Amniotic epithelial cell (primary cell): ENCODE data around the gene ESYT3.
A peak's percentile ranks its signal among the peaks of the same experiment; 100 is the strongest.
"Not testable (repeated sequence)": the region's sequence is repeated elsewhere in the genome, so short reads cannot be mapped to it uniquely, and the experiment has no call there.

Experiments
- DNase-seq: peaks from one replicate; pipeline ENCODE4 v3.0.0-alpha.2; 2010; ENCODE audit warnings: low read depth

ESYT3 gene

DNA sequence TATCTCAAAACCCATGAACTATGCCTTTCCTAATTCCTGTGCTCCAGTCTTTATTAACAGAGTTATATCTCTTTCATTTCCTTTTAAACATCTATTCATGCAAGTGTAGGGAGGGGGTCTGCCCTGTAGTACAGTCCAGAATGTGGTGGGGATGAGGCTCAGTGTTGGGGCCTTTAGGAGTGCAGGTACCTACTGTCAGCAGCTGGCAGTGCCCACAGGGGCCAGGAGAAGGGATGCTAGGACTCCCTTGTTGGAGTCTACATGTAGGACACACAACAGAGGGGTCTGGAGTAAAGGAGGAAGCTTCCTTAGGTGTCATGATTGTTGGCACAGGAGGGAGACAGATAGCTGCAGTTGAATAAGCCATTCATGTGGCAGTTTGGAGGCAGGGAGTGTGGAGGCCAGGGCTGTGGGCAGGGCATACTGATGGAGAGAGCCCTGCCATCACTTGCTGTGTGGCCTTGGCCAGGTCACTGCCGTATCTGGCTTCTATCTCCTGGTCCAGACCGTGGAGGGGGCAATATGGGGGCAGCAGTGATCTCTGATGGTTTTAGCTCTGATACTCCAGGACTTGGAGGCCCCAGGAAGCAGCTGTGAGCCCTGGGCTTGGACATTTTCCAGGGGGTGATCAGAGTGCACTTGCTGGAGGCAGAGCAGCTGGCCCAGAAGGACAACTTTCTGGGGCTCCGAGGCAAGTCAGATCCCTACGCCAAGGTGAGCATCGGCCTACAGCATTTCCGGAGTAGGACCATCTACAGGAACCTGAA is 29.5 kb downstream of the ESYT3 start:
- DNase-seq, result no peak

DNA sequence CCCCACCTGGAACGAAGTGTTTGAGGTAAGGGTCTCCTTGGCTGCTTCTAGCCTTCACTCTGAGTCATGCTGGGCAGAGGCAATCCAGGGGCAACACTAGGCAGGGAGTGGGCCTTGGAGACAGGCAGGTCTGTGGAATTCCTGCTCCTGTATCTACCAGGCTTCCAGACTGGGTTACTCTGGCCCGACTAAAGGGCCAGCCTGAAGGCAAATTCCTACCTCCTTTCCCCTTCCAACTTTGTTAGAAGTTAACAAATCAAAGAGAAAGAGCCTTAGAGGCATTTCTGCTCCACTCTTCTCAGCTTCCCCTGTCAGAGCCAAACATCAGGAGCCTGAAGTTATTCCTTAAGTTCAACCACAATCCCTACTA is 30.1 kb downstream of the ESYT3 start:
- DNase-seq, result no peak

DNA sequence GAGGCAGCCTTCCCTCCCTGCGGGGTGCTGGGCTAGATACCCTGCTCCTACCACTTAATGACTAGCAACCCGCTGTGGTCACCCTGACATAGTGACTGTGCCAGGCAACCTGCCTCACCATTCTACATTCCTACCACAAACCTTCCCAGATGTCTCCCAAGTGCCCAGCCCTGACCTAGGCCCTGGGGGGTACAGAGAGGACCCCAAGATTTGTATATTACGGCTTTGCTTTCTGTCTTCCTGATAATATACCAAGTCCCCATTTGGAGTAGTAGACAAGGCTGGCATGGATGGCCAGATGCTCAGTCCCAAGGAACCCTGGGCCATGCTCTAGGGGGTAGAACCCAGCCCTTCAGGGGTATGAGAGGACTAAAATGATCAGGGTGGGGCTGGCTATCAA is 31.0 kb downstream of the ESYT3 start:
- no peak for DNase-seq

DNA sequence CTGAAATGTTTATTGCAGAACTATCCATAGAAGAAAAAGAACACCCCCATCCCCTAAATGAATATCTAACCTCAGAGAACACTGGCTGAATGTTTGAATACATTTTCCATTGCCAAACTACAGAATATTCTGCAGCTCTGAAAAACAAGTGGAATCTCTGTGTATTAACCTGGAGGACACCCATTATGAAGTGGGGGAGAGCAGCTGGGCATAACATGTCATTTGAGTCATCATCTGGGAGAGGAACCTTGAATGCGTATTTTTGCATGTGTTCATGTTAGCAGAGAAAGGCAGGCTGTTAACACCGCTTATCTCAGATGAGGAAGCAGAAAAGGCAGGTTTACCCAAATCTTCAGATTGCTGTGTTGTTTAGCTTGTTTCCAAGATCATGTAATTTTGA is 31.5 kb downstream of the ESYT3 start:
- peak; percentile 81 for DNase-seq

DNA sequence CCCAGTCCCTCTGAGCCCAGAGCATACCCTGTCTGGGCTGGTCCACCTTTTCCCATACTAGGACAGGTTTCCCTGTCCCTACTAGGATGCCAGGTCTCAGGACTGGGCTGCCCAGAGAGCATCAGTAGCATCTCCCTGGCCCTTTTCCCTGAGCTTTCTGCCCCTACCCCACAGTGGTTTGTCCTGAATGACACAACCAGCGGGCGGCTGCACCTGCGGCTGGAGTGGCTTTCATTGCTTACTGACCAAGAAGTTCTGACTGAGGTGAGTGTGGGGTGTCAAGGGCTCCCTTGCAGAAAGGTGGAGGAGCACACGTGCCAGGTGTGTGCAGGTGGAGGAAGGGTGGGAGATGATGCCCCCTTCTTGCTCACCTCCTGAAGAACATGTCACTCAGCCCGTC is 33.5 kb downstream of the ESYT3 start:
- DNase-seq, result no peak

DNA sequence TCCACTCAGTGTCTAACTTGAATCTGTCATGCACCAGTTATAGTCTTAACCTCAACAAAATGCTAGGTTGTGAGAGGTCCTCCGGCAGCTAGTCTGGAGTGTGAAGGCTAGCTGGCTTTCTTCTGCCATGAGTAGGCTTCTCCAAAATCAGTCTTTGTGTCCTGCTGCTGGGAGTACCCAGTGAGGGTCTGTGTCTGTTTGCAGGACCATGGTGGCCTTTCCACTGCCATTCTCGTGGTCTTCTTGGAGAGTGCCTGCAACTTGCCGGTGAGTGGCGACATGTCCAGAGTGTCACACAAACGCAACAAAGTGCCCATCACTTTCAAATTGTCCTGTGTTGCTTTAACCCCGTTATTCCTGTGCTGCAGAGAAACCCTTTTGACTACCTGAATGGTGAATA is 34.0 kb downstream of the ESYT3 start:
- no peak for DNase-seq

DNA sequence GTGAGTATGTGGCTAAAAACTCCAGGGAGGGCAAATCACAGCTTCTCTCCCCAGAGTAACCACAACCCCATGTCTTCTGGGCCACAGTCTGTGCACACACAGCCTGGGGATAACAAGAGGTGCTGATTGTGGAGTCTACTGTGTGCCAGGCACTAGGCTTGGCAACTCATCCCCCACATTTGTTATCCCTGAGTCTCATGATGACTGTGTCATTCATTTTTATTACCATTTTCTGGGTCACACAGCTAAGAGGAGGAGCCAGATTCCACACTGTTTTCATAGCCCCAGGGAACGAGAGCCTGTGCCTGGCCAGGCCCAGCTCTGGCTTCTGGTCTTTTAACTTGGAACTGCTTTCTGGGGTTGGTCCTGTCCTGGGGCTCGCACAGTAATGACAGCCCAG is 34.5 kb downstream of the ESYT3 start:
- DNase-seq, result peak; percentile 76

DNA sequence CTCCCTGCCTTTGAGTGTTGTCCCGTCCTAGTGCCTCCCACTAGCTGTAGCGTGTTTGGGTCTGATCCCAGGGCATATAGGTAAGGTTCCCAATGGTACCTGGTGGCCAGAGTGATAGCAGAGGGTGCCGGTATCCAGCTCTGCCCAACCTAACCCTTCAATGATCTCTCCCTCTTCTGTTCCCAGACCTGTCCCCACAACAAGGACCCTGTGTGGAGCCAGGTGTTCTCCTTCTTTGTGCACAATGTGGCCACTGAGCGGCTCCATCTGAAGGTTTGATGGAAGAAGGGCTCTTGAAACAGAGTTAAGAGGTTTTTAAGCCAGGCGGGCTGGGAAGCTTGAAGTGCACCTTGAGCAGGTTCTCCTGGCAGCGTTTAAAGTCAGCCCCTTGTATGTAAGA is 35.5 kb downstream of the ESYT3 start:
- no peak for DNase-seq

DNA sequence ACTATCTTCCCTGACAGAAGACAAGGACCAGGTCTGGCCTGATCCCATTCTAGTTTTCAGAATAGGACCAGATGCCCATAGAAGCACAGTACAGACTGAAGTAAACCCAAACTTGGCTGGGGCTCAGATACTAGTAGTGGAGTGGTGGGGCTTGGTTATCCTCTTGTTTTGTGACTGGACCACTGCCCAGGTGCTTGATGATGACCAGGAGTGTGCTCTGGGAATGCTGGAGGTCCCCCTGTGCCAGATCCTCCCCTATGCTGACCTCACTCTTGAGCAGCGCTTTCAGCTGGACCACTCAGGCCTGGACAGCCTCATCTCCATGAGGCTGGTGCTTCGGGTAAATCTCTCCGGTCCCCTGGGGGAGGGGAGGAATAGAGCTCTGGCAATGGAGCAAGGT is 36.3 kb downstream of the ESYT3 start:
- no peak for DNase-seq

DNA sequence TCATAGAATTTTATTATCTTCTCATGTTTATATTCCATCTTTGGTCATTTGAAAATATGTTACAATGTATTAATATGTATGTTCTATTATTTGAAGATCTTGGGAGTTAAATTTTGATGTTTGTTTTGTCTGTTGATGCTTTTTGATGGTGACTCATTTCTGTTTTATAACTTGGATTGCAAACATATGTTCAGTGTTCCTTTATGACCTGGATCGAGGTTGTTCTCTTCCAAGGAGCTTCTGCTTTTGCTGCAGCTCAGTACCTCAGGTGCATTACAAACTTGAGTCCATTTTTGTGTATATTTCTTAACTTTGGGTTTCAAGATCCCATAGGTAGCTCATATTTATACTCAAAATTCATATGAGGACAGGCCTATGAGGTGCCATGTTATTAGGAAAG is 37.1 kb downstream of the ESYT3 start:
- no peak for DNase-seq

DNA sequence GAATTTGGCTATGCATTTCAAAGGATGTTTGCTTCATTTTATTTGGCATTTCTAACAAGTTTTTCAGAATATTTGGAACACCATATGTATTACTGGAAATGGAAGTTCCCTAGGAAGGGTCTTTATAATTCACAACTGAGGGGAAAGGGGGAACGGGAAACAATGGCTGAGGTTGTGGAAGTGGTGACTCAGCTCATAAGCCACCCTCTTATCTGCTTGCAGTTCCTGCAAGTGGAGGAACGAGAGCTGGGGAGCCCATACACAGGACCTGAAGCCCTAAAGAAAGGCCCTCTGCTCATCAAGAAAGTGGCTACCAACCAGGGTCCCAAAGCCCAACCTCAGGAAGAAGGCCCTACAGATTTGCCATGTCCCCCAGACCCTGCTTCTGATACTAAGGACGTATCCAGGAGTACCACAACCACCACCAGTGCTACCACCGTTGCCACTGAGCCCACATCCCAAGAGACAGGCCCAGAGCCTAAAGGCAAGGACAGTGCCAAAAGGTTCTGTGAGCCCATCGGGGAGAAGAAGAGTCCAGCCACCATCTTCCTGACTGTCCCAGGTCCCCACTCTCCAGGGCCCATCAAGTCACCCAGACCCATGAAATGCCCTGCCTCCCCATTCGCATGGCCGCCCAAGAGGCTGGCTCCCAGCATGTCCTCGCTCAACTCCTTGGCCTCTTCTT is 37.9 kb downstream of the ESYT3 start:
- no peak for DNase-seq

DNA sequence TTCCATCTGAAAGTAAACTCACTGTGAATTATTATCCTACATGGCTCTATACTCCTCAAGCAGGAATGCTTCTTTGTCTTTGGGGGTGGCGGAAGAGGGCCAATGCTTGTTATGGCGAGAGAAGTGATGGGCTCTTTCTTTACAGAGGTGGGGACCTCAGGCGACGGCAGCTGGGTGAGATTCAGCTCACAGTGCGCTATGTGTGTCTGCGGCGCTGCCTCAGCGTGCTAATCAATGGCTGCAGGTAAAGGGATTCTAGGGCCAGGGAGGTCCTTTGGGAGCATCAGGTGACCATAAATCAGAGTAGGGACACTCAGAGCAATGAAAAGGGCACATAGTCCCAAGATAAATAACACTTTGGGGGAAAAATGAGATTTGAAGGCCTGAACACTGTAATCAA is 39.0 kb downstream of the ESYT3 start:
- DNase-seq, result no peak

DNA sequence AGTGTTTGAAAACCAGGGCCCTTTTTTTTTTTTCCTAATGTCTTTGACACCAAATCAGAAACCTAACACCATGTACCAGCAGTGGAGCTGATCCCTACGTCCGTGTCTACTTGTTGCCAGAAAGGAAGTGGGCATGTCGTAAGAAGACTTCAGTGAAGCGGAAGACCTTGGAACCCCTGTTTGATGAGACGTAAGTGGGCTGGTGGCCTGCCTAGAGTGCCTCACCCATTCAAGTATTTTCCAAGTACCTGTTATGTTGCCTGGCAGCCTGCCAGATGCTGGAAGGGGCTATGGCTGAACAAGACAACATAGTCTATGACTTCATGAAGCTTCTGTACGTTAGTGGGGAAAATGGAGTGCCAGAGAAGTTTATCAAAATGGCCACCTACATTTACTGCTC is 39.7 kb downstream of the ESYT3 start:
- DNase-seq, result no peak

DNA sequence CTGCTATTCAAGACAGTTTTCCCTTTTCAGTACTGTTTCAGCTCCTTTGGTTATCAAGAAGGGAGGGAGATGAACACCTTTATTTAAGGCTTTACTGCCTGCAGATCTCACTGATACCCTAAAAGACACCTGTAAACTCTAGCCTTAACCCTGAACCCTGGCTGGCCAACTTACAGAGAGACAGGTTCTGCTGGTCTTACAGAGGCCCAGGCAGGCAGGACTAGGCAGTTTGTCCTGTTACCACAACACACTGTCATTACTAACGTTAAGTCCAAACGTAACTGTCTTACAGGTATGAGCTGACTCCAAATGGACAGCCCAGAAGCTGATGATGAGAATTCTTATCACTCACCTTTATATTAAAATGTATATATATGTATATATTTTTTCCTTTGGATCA is 42.1 kb downstream of the ESYT3 start:
- DNase-seq, result no peak

DNA sequence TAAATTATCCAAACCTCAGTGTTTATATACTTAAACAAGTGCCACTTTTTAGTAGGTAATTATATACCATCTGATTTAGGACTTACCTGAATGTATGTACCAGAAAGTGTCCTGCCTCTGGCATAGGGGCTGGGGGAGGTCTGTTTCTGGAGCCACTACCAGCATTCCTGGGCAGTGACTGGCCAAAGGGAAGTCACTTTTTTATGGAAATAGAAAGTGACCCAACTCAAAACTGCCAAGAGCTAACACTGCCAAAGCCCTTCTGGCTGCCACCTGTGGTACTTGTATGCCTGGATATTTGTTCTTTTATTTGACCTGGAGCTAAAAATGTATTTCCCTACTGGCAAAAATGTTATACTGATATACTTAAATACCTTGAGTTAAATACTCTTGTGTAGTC is 42.7 kb downstream of the ESYT3 start:
- DNase-seq, result no peak

DNA sequence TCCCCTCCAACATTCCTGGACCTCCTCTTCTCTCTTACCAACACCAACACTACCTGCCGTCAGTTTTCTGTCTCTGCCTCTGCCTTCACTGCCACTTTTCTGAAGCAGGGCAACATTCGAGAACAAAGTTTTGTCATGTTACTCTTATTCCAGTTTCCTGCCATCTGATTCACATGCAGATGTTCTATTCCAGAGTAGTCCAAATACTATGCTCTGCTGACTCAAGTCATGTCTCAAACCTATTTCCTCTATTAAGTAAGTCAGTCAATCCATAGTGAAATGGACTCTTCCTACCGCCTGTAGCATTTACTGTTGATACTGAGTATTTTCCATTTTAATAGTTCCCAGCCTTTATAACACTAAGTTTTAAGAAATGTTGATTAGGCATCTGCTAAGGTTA is 43.4 kb downstream of the ESYT3 start:
- no peak for DNase-seq

DNA sequence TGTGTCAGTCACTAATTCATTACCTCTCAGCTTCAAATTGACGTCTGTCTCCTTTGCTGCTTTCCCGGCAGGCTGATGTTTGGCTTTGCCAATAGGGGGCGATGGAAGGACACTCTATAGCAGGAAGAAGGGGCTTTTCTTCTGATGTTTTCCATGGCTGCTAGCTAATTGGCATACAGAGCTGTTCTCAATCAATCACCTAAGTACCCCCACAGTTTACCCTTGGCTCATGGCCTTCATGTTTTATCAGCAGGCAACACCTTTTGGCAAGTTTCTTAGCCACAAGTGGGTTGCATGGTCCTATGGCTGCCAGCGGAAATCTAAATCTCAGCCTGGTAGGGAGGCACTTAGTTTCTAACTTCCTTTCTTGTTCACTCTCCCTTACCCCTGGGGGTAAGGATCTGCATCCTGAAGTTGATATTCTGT is 45.0 kb downstream of the ESYT3 start:
- peak; percentile 36 for DNase-seq

DNA sequence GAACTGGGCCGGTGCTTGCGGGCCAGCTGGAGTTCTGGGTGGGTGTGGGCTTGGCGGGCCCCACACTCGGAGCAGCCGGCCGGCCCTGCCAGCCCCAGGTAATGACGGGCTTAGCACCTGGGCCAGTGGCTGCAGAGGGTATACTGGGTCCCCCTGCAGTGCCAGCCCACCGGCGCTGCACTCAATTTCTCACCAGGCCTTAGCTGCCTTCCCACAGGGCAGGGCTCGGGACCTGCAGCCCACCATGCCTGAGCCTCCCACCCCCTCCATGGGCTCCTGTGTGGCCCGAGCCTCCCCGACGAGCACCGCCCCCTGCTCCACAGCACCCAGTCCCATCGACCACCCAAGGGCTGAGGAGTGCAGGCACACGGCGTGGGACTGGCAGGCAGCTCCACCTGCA is 50.3 kb downstream of the ESYT3 start:
- DNase-seq, result not testable (repeated sequence)

DNA sequence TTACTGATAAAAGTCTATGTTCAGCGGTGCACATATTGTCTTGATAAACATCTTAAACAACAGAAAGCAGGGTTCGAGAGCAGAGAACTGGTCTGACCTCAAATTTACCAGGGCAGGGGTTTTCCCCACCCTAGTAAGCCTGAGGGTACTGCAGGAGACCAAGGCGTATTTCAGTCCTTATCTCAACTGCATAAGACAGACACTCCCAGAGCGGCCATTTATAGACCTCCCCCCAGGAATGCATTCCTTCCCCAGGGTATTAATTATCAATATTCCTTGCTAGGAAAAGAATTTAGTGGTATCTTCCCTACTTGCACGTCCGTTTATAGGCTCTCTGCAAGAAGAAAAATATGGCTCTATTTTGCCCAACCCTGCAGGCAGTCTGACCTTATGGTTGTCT is 52.2 kb downstream of the ESYT3 start:
- DNase-seq, result not testable (repeated sequence)

DNA sequence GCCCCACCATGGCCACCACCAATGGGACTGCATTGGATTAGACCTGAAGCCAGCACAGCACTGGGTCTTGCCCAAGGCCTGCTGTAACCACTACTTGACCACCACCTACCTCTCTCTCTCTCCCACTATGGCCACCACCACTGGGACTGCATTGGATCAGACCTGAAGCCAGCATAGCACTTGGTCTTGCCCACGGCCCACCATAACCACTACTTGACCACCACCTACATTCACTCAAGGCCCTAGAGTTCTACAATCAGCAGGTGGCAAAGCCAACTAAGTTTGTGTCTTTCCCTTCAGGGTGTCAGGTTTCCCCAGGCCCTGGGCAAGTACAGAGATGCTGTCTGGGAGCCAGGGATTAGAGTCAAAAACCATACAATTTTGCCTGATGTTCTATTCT is 57.6 kb downstream of the ESYT3 start:
- no peak for DNase-seq

DNA sequence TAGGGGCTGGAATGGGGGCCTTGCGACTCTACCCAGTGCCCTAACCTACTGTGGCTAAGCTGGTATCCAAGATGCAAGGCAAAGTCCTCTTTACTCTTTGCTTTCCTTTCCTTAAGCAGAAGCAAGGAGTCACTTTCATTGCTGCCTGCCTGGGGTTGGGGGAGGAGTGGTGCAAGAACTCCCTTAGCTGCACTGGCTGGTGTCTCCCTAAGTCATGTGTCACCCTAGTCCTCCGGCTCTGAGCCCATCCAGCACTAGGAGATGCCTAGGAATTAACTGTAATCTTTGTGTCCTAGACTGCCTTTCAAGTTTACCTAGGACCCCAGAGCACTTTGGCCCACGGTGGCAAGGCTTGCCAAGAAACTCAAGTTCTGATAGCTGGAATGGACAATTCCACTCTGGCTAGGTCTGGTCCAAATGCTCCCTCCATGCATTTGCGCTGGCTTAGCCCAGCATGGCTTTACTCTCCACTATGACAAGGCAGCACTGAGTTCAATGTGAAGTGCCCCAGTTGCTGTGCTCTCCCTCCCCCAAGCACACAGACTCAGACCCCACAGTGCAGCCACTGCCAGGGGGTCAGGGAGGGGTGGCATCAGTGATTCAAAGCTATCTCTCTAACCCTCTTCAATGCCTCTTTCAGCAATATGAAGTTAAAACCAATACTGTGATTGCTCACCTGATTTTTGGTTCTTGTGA is 58.7 kb downstream of the ESYT3 start:
- no peak for DNase-seq

DNA sequence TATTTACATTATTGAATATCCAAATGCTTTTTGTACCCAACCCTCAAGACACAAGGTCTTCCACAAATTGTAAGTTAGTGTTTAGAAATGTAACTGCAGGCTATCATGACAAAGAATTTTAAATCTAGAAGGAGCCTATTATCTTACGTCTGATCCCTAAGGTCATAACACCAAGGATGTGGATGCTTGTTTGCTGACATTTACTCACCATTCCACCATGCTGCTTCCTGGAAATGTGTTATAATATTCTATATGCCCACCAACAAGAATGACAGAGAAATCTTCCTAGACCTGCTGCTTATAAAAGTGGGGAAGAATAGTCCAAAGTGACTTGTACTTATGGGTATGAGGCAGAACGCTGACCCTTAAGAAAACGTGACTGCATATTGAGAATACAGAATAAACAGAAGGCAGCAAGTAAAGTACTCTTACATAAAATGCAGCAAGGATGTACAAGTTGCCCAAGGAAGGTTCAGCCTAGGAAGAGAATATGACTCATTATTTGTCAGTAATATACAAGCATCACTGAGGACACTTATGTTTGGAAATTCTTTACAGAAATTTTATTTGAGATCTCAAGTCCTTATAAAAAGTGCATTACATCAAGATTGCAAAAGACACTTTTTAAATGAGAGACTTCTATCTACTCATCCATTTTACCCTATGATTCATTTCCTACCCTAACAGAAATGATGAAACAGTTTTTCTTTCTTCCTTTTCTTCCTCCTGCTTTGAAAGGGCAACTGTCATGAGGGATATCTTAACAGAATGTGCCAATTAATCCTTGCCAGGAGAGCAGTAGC is 59.6 kb downstream of the ESYT3 start:
- DNase-seq, result peak; percentile 88

DNA sequence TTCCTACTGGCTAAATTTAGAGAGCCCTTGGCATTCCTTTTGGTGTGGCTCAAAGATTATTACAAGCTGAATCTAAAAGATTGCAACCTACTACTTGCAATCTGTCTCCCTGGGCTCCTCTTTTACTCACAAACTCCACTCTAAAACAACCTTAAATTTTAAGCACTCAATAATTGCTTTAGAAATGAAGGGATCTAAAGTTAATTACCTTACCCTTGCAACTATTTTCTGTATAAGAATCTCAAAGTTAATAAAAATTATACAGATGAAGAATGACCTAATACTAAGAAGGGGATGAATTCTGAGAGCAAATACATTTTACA is 60.2 kb downstream of the ESYT3 start:
- DNase-seq, result no peak
